GM12873 (cell line): ENCODE data around the gene MYO5A.

Experiments used
- CTCF ChIP-seq: IDR thresholded peaks from 2 replicates; pipeline ENCODE4 v1.5.1; 2012; ENCODE audit warnings: low read depth, mild to moderate bottlenecking, moderate library complexity, low read length, control low read depth; ENCODE audit not compliant: insufficient read depth; ENCODE audit errors: missing control alignments

Gene MYO5A

GRCh38 chr15:52462806-52463360 lies 65.8 kb downstream of the MYO5A start:
- TF ChIP-seq CTCF: no peak

GRCh38 chr15:52448011-52448890 lies 80.4 kb downstream of the MYO5A start:
- no peak for TF ChIP-seq CTCF

- no peak for TF ChIP-seq CTCF
Measured at GRCh38 chr15:52445954-52446353, 82.7 kb downstream of the MYO5A start.

GRCh38 chr15:52445553-52445952 lies 83.1 kb downstream of the MYO5A start:
- TF ChIP-seq CTCF: no peak

- TF ChIP-seq CTCF: no peak
Measured at GRCh38 chr15:52441841-52442240, 86.8 kb downstream of the MYO5A start.

- TF ChIP-seq CTCF: no peak
Measured at GRCh38 chr15:52440946-52441345, 87.7 kb downstream of the MYO5A start.

GRCh38 chr15:52440414-52440813 lies 88.3 kb downstream of the MYO5A start:
- no peak for TF ChIP-seq CTCF
